HUES48 (cell line): ENCODE results near the gene NRXN2.

Experiments
- H3K27ac ChIP-seq: one replicate; pipeline ENCODE4 v1.7.0; 2013; ENCODE audit warnings: low read depth, low read length, inconsistent platforms
- H3K27me3 ChIP-seq: 2 replicates; pipeline ENCODE4 v1.6.1; 2013; ENCODE audit warnings: mild to moderate bottlenecking, low read length; ENCODE audit not compliant: control insufficient read depth, insufficient read depth
- H3K36me3 ChIP-seq: 2 replicates; pipeline ENCODE4 v1.6.1; 2013; ENCODE audit warnings: low read length; ENCODE audit not compliant: control insufficient read depth, insufficient read depth
- H3K4me1 ChIP-seq: 2 replicates; pipeline ENCODE4 v1.6.1; 2013; ENCODE audit warnings: mild to moderate bottlenecking, low read length; ENCODE audit not compliant: control insufficient read depth, insufficient read depth
- H3K4me3 ChIP-seq: 2 replicates; pipeline ENCODE4 v1.5.1; 2013; ENCODE audit warnings: mild to moderate bottlenecking, low read depth, low read length
- H3K9ac ChIP-seq: 2 replicates; pipeline ENCODE4 v1.6.1; 2013; ENCODE audit warnings: mild to moderate bottlenecking, low read depth, low read length, moderate library complexity
- H3K9me3 ChIP-seq: 2 replicates; pipeline ENCODE4 v1.6.1; 2013; ENCODE audit warnings: low read length; ENCODE audit not compliant: control insufficient read depth, insufficient read depth

The NRXN2 gene

GRCh38 chr11:64757549-64758329, 34.7 kb upstream of the NRXN2 start:
- H3K9ac ChIP-seq: no peak overlapping the region
- H3K4me1 ChIP-seq: peaks cover 34% of the 10 kb centered on the region

GRCh38 chr11:64755681-64756361, 32.8 kb upstream of the NRXN2 start:
- no peaks in the 10 kb centered on the region for H3K9me3 ChIP-seq
- H3K9ac ChIP-seq: no peak overlapping the region
- no peak overlapping the region for H3K4me3 ChIP-seq
- H3K36me3 ChIP-seq: no peaks in the 10 kb centered on the region
- H3K4me1 ChIP-seq: peaks cover 18% of the 10 kb centered on the region
- no peak overlapping the region for H3K27ac ChIP-seq
- no peaks in the 10 kb centered on the region for H3K27me3 ChIP-seq

More at GRCh38 chr11:64757549-64758329, 34.7 kb upstream of the NRXN2 start:
- H3K4me3 ChIP-seq: no peak overlapping the region
- no peaks in the 10 kb centered on the region for H3K27me3 ChIP-seq
- no peaks in the 10 kb centered on the region for H3K36me3 ChIP-seq
- no peaks in the 10 kb centered on the region for H3K9me3 ChIP-seq
- H3K27ac ChIP-seq: no peak overlapping the region

- peaks cover 11% of the 10 kb centered on the region for H3K4me1 ChIP-seq
Measured at GRCh38 chr11:64754919-64755662, 32.1 kb upstream of the NRXN2 start.

GRCh38 chr11:64754124-64754918, 31.3 kb upstream of the NRXN2 start:
- Histone ChIP-seq H3K9me3 (no peaks in the 10 kb centered on the region), H3K4me1 (peaks cover 4% of the 10 kb centered on the region), H3K27me3 (no peaks in the 10 kb centered on the region), H3K4me3 (no peak overlapping the region), H3K27ac (no peak overlapping the region), H3K36me3 (no peaks in the 10 kb centered on the region), H3K9ac (no peak overlapping the region)

More at GRCh38 chr11:64754919-64755662, 32.1 kb upstream of the NRXN2 start:
- H3K27ac ChIP-seq: no peak overlapping the region
- H3K9me3 ChIP-seq: no peaks in the 10 kb centered on the region
- H3K4me3 ChIP-seq: no peak overlapping the region
- no peaks in the 10 kb centered on the region for H3K36me3 ChIP-seq
- no peaks in the 10 kb centered on the region for H3K27me3 ChIP-seq
- H3K9ac ChIP-seq: no peak overlapping the region

GRCh38 chr11:64753380-64754123, 30.6 kb upstream of the NRXN2 start:
- no peaks in the 10 kb centered on the region for H3K4me1 ChIP-seq

GRCh38 chr11:64753019-64753379, 30.0 kb upstream of the NRXN2 start:
- Histone ChIP-seq H3K9ac (no peak overlapping the region), H3K4me3 (no peak overlapping the region), H3K27ac (no peak overlapping the region), H3K27me3 (no peaks in the 10 kb centered on the region), H3K9me3 (no peaks in the 10 kb centered on the region), H3K36me3 (no peaks in the 10 kb centered on the region), H3K4me1 (no peaks in the 10 kb centered on the region)

More at GRCh38 chr11:64753380-64754123, 30.6 kb upstream of the NRXN2 start:
- H3K4me3 ChIP-seq: no peak overlapping the region
- no peaks in the 10 kb centered on the region for H3K9me3 ChIP-seq
- no peak overlapping the region for H3K9ac ChIP-seq
- H3K36me3 ChIP-seq: no peaks in the 10 kb centered on the region
- H3K27ac ChIP-seq: no peak overlapping the region
- no peaks in the 10 kb centered on the region for H3K27me3 ChIP-seq

GRCh38 chr11:64752175-64752970, 29.4 kb upstream of the NRXN2 start:
- H3K4me3 ChIP-seq: no peak overlapping the region
- no peaks in the 10 kb centered on the region for H3K36me3 ChIP-seq
- H3K27ac ChIP-seq: no peak overlapping the region
- no peaks in the 10 kb centered on the region for H3K4me1 ChIP-seq
- H3K27me3 ChIP-seq: no peaks in the 10 kb centered on the region
- no peaks in the 10 kb centered on the region for H3K9me3 ChIP-seq
- no peak overlapping the region for H3K9ac ChIP-seq

- H3K36me3 ChIP-seq: no peaks in the 10 kb centered on the region
- no peaks in the 10 kb centered on the region for H3K9me3 ChIP-seq
- H3K4me1 ChIP-seq: no peaks in the 10 kb centered on the region
- H3K4me3 ChIP-seq: no peak overlapping the region
- no peak overlapping the region for H3K27ac ChIP-seq
- no peaks in the 10 kb centered on the region for H3K27me3 ChIP-seq
- no peak overlapping the region for H3K9ac ChIP-seq
Measured at GRCh38 chr11:64751580-64751979, 28.6 kb upstream of the NRXN2 start.

GRCh38 chr11:64751136-64751535, 28.1 kb upstream of the NRXN2 start:
- Histone ChIP-seq H3K9me3 (no peaks in the 10 kb centered on the region), H3K27me3 (no peaks in the 10 kb centered on the region), H3K4me3 (no peak overlapping the region), H3K27ac (no peak overlapping the region), H3K9ac (no peak overlapping the region), H3K36me3 (no peaks in the 10 kb centered on the region), H3K4me1 (no peaks in the 10 kb centered on the region)
